ENCODE data around the gene PHACTR1. TPM values are rescaled to one million over a fixed set of nuclear protein-coding genes. Genes with fewer than 3 reads are reported as not detected.

PHACTR1 gene
- total and polyA plus RNA-seq, 9 of the 15 experiments (the other 6 are each of a cell fraction or from before 2014, with no cell fraction given) = 11.5 to 32.6 (median 22.0) TPM

- 15% methylated on average over 1 of the region's 1 CpG for WGBS (ENCODE audit: insufficient coverage, low coverage, missing lambda C conversion rate)
- no TSS peak for BruUV-seq (replicated peaks)
These were observed 349.0 kb downstream of the PHACTR1 start for GRCh38 chr6:13065581-13065980.

More at GRCh38 chr6:13065581-13065980, 349.0 kb downstream of the PHACTR1 start:
- intact Hi-C loops (cut with micrococcal nuclease) = no loop called here
- Histone ChIP-seq H3K9me1 (ENCODE audit: control insufficient read depth, insufficient read depth, low read length) (no peaks in the 10 kb centered on the region), H3K9me3 (replicated peaks; ENCODE audit: control insufficient read depth, insufficient read depth, low read depth, low read length) (no peaks in the 10 kb centered on the region), H3K27me3 (ENCODE audit: control insufficient read depth in 2 of 2, insufficient read depth in 2 of 2, low read length in 2 of 2) (no peaks in the 10 kb centered on the region; a peak in 1 of 5 replicates), H3K4me1 (replicated peaks in 1 of 2; ENCODE audit: control insufficient read depth in 2 of 2, insufficient read depth in 2 of 2, low read length in 2 of 2) (no peaks in the 10 kb centered on the region), H3K4me2 (ENCODE audit: insufficient read depth, low read length) (no peak overlapping the region), H3K27ac (ENCODE audit: extremely low read depth, low read depth, low read length) (no peak overlapping the region), H3K36me3 (ENCODE audit: control insufficient read depth, insufficient read depth, low read length) (no peaks in the 10 kb centered on the region), H3K79me2 (ENCODE audit: control insufficient read depth, insufficient read depth, low read length) (no peaks in the 10 kb centered on the region), H3K9ac (ENCODE audit: insufficient read depth in 1 of 2, low read depth in 2 of 2, low read length in 2 of 2) (no peak overlapping the region), H2AFZ (ENCODE audit: low read depth, low read length) (no peak overlapping the region), H3K4me3 (no peak overlapping the region), H4K20me1 (replicated peaks; ENCODE audit: control insufficient read depth, insufficient read depth, low read length) (no peaks in the 10 kb centered on the region)
- no peak for DNase-seq (ENCODE audit: extremely low read depth in 1 of 4, low spot score in 3 of 4)
- in situ Hi-C loops (cut with MboI) = no loop called here
- TF ChIP-seq ZNF76 (CRISPR knock-in tag; IDR thresholded peaks at IDR 0.05; ENCODE audit: borderline replicate concordance) (no peak), ZBTB1 (CRISPR knock-in tag; IDR thresholded peaks at IDR 0.05; ENCODE audit: borderline replicate concordance, low read depth) (no peak), VEZF1 (CRISPR knock-in tag; IDR thresholded peaks at IDR 0.05) (no peak), ZKSCAN8 (CRISPR knock-in tag; IDR thresholded peaks at IDR 0.05) (no peak), BACH1 (tag; IDR thresholded peaks at IDR 0.05) (no peak), ZBTB8A (IDR thresholded peaks at IDR 0.05; ENCODE audit: partially characterized antibody) (no peak), FOXO4 (CRISPR knock-in tag; IDR thresholded peaks at IDR 0.05) (no peak), POLR2A (conservative IDR thresholded peaks at IDR 0.05) (no peak), ASH1L (IDR thresholded peaks at IDR 0.05; ENCODE audit: borderline replicate concordance, low read depth, partially characterized antibody) (no peak), MEIS2 (IDR thresholded peaks at IDR 0.05; ENCODE audit: partially characterized antibody) (no peak), ZNF140 (CRISPR knock-in tag; IDR thresholded peaks at IDR 0.05) (no peak), ZBTB26 (CRISPR knock-in tag; IDR thresholded peaks at IDR 0.05) (no peak), ZNF75A (CRISPR knock-in tag; IDR thresholded peaks at IDR 0.05) (no peak)
- ChIA-PET CTCF (ENCODE audit: low intra/inter-chr PET ratio) (no interaction called here), POLR2A (interaction anchor here (0.5 to 0.9 kb wide), 2 partner anchors 14 to 487 kb away, joined by 3 read pairs; no protein-coding TSS in a partner anchor)
- no peak for FAIRE-seq
- no peak for ATAC-seq
